Measurements from ENCODE around the gene OR51E2.
A peak's percentile ranks its signal among the peaks of the same experiment; 100 is the strongest.

OR51E2 gene

DNA sequence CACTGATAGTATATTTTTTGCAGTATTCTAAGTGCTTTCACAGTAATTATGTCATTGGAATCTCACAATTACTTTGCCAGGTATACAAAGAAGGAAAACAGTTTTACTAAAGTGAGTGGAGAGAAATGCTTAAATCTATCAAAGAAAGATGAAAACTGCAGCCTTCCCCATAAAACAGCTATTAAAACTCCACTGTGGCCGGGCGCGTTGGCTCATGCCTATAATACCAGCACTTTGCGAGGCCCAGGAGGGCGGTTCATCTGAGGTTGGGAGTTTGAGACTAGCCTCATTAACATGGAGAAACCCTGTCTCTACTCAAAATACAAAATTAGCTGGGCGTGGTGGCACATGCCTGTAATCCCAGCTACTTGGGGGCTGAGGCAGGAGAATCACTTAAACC is 34.8 kb downstream of the OR51E2 start:
- DNase-seq, result no peak

- no peak for DNase-seq
These were observed 38.8 kb downstream of the OR51E2 start for GRCh38 chr11:4658629-4659445.

GRCh38 chr11:4654635-4655369 is 42.9 kb downstream of the OR51E2 start:
- DNase-seq, result no peak

- DNase-seq, result no peak
These were observed 49.9 kb downstream of the OR51E2 start for GRCh38 chr11:4647766-4648165.

GRCh38 chr11:4645974-4646373 is 51.7 kb downstream of the OR51E2 start:
- DNase-seq, result no peak

DNA sequence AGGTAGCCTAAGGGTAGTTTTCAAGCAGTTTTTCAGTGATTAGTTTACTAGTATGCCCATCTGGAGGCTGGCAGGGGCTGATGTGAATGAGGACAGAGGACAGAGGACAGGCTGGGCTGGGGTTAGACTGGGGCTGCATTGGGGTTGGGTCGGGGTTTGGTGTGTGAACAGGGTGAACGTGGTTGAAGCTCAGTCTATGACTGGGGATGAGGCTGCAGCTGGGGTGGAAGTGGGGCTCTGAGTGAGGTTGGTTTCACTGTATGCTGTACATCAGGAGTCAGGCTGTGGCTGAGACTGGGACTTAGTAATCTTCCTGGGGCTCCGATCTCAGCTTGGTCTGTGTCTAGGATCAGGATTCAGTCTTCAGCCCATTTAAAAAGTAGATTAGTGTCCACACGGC is 53.4 kb downstream of the OR51E2 start:
- DNase-seq, result no peak

GRCh38 chr11:4643682-4644081 is 54.0 kb downstream of the OR51E2 start, which contains the start of gene OR51E1:
Gene OR51E1 (plus strand): TSS chr11:4643982. CDS start chr11:4652527, 8,545 bp downstream.
- DNase-seq, result no peak

DNA sequence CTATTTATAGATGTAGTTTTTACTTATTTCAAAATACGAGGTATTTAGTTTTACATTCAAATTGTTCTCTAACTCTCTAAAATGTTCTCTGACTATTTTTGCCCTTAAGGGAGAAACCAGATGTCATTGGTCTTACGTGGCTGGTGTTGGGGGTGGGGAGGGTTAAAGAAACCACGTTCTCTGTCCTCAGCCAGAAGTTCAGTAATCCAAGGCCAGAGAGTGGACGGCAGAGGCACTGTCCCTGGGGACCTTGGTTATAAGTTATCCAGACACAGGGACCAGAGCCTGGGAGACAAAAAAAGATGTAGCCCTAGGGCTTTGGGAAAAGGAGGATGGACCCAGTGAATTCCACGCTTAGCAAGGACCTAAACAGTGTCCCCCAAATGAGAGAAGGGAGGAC is 54.6 kb downstream of the OR51E2 start:
- DNase-seq, result no peak

DNA sequence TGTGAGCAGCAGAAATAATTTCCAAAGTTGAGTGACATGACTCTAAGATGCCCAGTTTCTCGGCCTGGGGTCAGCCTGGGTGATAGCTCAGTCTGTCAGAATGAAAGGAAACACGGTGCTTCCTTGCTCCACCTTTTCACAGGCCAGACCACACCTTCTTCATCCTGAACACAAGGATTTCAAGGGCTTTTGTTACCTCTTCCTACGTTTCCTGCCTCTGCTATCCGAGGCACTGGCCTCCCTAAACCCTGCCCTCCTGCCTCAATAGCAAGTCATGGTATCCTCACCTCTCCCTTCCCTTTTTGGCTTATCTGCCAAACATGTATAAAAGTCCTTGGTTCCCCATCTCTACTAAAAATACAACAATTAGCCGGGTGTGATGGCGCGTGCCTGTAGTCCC is 55.6 kb downstream of the OR51E2 start:
- no peak for DNase-seq

DNA sequence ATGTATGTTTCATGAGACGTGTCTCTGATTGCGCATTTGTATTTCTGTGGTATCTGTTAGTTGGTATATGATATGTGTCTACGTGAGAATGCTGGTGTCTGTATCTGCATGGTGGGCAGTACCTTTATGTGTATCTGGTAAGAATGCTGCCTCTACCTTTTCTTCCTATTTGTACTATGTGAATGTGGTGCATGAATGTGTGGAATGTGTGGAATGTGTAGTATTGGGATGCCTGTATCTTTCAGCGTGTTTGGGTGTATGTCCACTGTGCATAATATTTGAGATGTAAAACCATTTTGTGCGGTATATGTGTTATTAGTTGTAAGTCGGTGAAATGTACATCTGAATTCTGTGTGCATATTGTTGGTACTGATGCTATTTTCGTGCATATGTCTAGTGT is 56.2 kb downstream of the OR51E2 start:
- no peak for DNase-seq

GRCh38 chr11:4639931-4640330 is 57.7 kb downstream of the OR51E2 start:
- DNase-seq, result no peak

DNA sequence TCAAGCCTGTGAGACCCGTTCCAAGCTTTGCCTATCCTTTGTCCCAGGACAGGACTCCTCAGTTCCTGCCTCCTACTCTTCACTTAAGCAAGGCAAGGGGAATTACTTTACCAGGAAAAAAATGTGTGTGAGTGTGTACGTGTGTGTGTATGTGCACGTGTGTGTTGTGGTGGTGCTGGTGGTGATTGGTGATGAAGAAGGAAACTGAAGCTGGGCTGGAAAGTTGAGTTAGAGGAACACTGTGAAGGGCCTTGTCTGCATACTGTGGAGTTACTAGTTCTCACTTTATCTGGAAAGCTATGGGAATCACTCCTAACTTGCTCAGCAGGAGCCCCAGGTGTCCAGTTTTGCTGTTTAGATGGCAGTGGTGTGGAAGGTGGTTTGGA is 60.0 kb downstream of the OR51E2 start:
- no peak for DNase-seq

DNA sequence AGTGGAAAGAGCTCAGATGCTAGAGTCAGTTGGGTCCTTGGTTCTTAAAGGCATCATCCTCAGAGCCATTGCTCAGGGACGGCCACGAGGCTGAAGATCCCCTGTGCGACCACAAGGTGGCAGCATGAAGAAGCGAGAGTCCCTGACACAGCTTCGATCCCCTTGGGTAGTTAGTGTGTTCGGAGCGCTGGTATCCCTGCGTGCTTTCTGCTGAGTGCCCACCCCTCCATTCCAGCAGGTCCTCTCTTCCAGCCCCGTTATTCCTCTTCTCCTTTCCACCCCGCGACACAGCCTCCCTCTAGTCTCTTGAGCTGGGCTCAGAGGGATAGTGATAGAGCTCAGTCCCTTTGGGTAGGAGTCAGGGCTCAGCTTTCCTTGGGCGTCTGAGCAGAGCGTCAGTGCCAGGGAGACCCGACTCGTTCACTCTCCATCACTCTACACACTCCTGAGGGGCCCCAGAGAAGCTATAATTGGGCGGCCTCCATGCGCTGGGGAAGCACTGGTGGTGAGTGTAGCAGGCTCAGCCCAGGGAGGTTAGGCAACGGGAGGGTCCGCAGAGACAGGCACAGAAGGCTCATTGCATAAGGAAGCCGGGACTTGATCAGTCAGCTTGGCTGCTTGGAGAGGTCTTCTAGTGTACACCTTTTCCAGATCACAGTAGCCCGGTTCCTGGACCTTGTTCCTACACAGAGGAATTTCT is 60.5 kb downstream of the OR51E2 start, which contains the start of gene OR51D1:
Gene OR51D1, plus strand, starts transcription at position 516 of the 700 bp plus-strand sequence. CDS start 2,314 bp downstream, outside the sequence.
- DNase-seq, result peak; percentile 4 to 21

DNA sequence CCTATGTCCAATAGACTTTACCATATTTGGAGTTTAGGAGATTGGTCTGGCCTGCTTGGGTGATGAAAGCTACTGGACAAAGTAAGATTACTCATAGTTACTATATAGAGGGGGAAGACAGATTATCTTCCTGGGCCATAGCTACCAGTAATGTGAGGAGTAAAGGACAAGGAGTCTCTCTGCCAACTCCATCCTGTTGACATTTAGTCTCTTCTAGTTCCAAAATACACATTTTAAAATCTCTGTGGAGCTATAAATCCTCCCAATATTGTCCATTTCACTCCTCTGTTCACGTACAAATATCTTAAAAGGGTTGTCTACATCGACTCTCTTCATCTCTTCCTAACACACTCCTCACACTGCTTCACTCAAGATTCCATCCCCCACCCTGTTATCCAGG is 61.5 kb downstream of the OR51E2 start:
- DNase-seq, result no peak
